ENCODE measurements around the gene MAPK13.

- no peak for TF ChIP-seq CTCF (IDR thresholded peaks at IDR 0.05)
- no peak for TF ChIP-seq POLR2A (IDR thresholded peaks at IDR 0.05)
- TF ChIP-seq POLR2AphosphoS5 (IDR thresholded peaks at IDR 0.05) = no peak
These were observed 54.0 kb downstream of the MAPK13 start for GRCh38 chr6:36184311-36184710.

All from prostate gland (tissue), 2 donors.